H9 (cell line): ENCODE results near the gene MCAT. TPM values are rescaled to one million over a fixed set of nuclear protein-coding genes. Genes with fewer than 3 reads are reported as not detected.

Source experiments
- DNase-seq: peaks from one replicate; pipeline ENCODE4 v3.0.0-alpha.2; 2017
- H2AFZ ChIP-seq: one replicate; pipeline ENCODE4 v1.6.1; 2013; ENCODE audit warnings: mild to moderate bottlenecking, low read length, control low read depth, moderate library complexity
- H2AK5ac ChIP-seq: 2 replicates; pipeline ENCODE4 v1.6.1; 2013; ENCODE audit warnings: low read length, control low read depth, mixed read lengths; ENCODE audit not compliant: insufficient read length
- H2BK120ac ChIP-seq: one replicate; pipeline ENCODE4 v1.6.1; 2013; ENCODE audit warnings: low read depth, mild to moderate bottlenecking, low read length, control low read depth, inconsistent platforms; ENCODE audit not compliant: poor library complexity, severe bottlenecking
- H2BK12ac ChIP-seq: 2 replicates; pipeline ENCODE4 v1.6.1; 2013; ENCODE audit warnings: low read length, control low read depth, mixed read lengths, low read depth; ENCODE audit not compliant: insufficient read length
- H2BK15ac ChIP-seq: 2 replicates; pipeline ENCODE4 v1.6.1; 2013; ENCODE audit warnings: low read depth, low read length, control low read depth
- H2BK20ac ChIP-seq: one replicate; pipeline ENCODE4 v1.6.1; 2013; ENCODE audit warnings: low read depth, mild to moderate bottlenecking, low read length, control low read depth, inconsistent platforms; ENCODE audit not compliant: poor library complexity, severe bottlenecking
- H2BK5ac ChIP-seq: 2 replicates; pipeline ENCODE4 v1.6.1; 2013; ENCODE audit warnings: low read length, control low read depth, mixed read lengths; ENCODE audit not compliant: insufficient read length
- H3K14ac ChIP-seq: 2 replicates; pipeline ENCODE4 v1.6.1; 2013; ENCODE audit warnings: low read length, control low read depth; ENCODE audit not compliant: insufficient read depth
- H3K18ac ChIP-seq: 2 replicates; pipeline ENCODE4 v1.6.1; 2013; ENCODE audit warnings: low read depth, mild to moderate bottlenecking, mixed read lengths, low read length, control low read depth; ENCODE audit not compliant: insufficient read length
- H3K23ac ChIP-seq: 2 replicates; pipeline ENCODE4 v1.6.1; 2013; ENCODE audit warnings: low read length, control low read depth, mixed read lengths, low read depth; ENCODE audit not compliant: insufficient read length
- H3K23me2 ChIP-seq: 2 replicates; pipeline ENCODE4 v1.6.1; 2013; ENCODE audit warnings: low read depth, mild to moderate bottlenecking, mixed read lengths, low read length, control low read depth; ENCODE audit not compliant: insufficient read length, poor library complexity, severe bottlenecking
- H3K27ac ChIP-seq: 2 replicates; pipeline ENCODE4 v1.5.1; 2013; ENCODE audit warnings: low read length, control low read depth, mixed read lengths, low read depth; ENCODE audit not compliant: insufficient read length
- H3K27me3 ChIP-seq: 2 replicates; pipeline ENCODE4 v1.6.1; 2013; ENCODE audit warnings: low read length, control low read depth, inconsistent platforms; ENCODE audit not compliant: insufficient read depth
- H3K4ac ChIP-seq: 2 replicates; pipeline ENCODE4 v1.6.1; 2013; ENCODE audit warnings: low read depth, mild to moderate bottlenecking, control low read depth, inconsistent platforms, low read length, moderate library complexity
- H3K4me1 ChIP-seq: 2 replicates; pipeline ENCODE4 v1.6.1; 2013; ENCODE audit warnings: low read length, control low read depth, inconsistent platforms; ENCODE audit not compliant: insufficient read depth
- H3K4me2 ChIP-seq: 2 replicates; pipeline ENCODE4 v1.6.1; 2013; ENCODE audit warnings: low read length, control low read depth, mixed read lengths; ENCODE audit not compliant: insufficient read length, insufficient read depth
- H3K56ac ChIP-seq: 2 replicates; pipeline ENCODE4 v1.6.1; 2013; ENCODE audit warnings: low read depth, mild to moderate bottlenecking, mixed read lengths, low read length, control low read depth; ENCODE audit not compliant: insufficient read length
- H3K79me1 ChIP-seq: 2 replicates; pipeline ENCODE4 v1.6.1; 2013; ENCODE audit warnings: low read depth, mild to moderate bottlenecking, moderate library complexity, low read length, control low read depth, inconsistent platforms; ENCODE audit not compliant: insufficient read depth, poor library complexity, severe bottlenecking
- H3K79me2 ChIP-seq: 2 replicates; pipeline ENCODE4 v1.6.1; 2013; ENCODE audit warnings: low read length, control low read depth, inconsistent platforms; ENCODE audit not compliant: insufficient read depth
- H3K9ac ChIP-seq: 2 replicates; pipeline ENCODE4 v1.6.1; 2013; ENCODE audit warnings: low read length, control low read depth, mixed read lengths; ENCODE audit not compliant: insufficient read length; ENCODE audit errors: extremely low read depth
- H3K9me3 ChIP-seq: one replicate; pipeline ENCODE4 v1.6.1; 2013; ENCODE audit warnings: low read depth, low read length, inconsistent platforms; ENCODE audit not compliant: control insufficient read depth
- H3T11ph ChIP-seq: one replicate; pipeline ENCODE4 v1.6.1; 2013; ENCODE audit warnings: mild to moderate bottlenecking, low read length, control low read depth, inconsistent platforms
- H4K20me1 ChIP-seq: one replicate; pipeline ENCODE4 v1.6.1; 2013; ENCODE audit not compliant: control insufficient read depth, insufficient read length, insufficient read depth
- H4K5ac ChIP-seq: 2 replicates; pipeline ENCODE4 v1.6.1; 2013; ENCODE audit warnings: low read depth, mild to moderate bottlenecking, mixed read lengths, low read length, control low read depth; ENCODE audit not compliant: insufficient read length
- H4K8ac ChIP-seq: replicated peaks from 2 replicates; pipeline ENCODE4 v1.6.1; 2013; ENCODE audit warnings: low read length, control low read depth, mixed read lengths, low read depth; ENCODE audit not compliant: insufficient read length
- H4K91ac ChIP-seq: 2 replicates; pipeline ENCODE4 v1.6.1; 2013; ENCODE audit warnings: low read depth, mild to moderate bottlenecking, moderate library complexity, mixed read lengths, low read length, control low read depth; ENCODE audit not compliant: insufficient read length
- H3K27ac Mint-ChIP-seq, 3 experiments: 2 replicates in 2 of 3; 3 replicates in 1 of 3; pipeline ENCODE4 v1.8.0; 2020 to 2021; ENCODE audit warnings: mixed read lengths in 3 of 3, mild to moderate bottlenecking in 1 of 3, moderate library complexity in 1 of 3
- H3K27me3 Mint-ChIP-seq: 2 replicates; pipeline ENCODE4 v1.8.0; 2021; ENCODE audit warnings: low read depth, mild to moderate bottlenecking, moderate library complexity, mixed read lengths
- H3K36me3 Mint-ChIP-seq, 3 experiments: 2 replicates in 2 of 3; 3 replicates in 1 of 3; pipeline ENCODE4 v1.8.0; 2020 to 2021; ENCODE audit warnings: low read depth in 3 of 3, mixed read lengths in 3 of 3; ENCODE audit not compliant: insufficient read depth in 1 of 3
- H3K4me1 Mint-ChIP-seq, 2 experiments: 2 replicates each; pipeline ENCODE4 v1.8.0; 2020; ENCODE audit warnings: mixed read lengths in 2 of 2
- H3K4me3 Mint-ChIP-seq, 2 experiments: 2 replicates in 1 of 2; 3 replicates in 1 of 2; pipeline ENCODE4 v1.8.0; 2020 to 2021; ENCODE audit warnings: mild to moderate bottlenecking in 2 of 2, mixed read lengths in 2 of 2, moderate library complexity in 1 of 2
- H3K9me3 Mint-ChIP-seq, 2 experiments: 2 replicates in 1 of 2; 3 replicates in 1 of 2; pipeline ENCODE4 v1.8.0; 2020; ENCODE audit warnings: mild to moderate bottlenecking in 2 of 2, mixed read lengths in 2 of 2, moderate library complexity in 1 of 2
- CTCF ChIP-seq: fragments of 200-600 bp; sonication (generic); conservative IDR thresholded peaks from 3 replicates; pipeline ENCODE4 v1.8.0; 2021; ENCODE audit warnings: antibody characterized with exemption, mild to moderate bottlenecking
- WGBS: extraction: QIAGEN DNeasy Blood & Tissue Kit; methylation state at CpG from one replicate; pipeline ENCODE4 v1.1.7; 2013; ENCODE audit warnings: missing lambda C conversion rate, low lambda C conversion rate, mixed read lengths; ENCODE audit not compliant: insufficient read length; ENCODE audit errors: extremely low coverage; 5-methylcytosine and 5-hydroxymethylcytosine counted together
- total RNA-seq: library from RNA; stranded (reverse); gene quantifications from 2 replicates; pipeline ENCODE4 v1.2.1, GENCODE V29; 2021

Gene MCAT
- total RNA-seq, 1 experiment from 2014 or later = 20.3 TPM

- peak overlapping the region in 1 of 3 experiments; percentile 76; a peak in 1 of 7 replicates for H3K27ac Mint-ChIP-seq
- no peaks in the 10 kb centered on the region; a peak in 1 of 5 replicates for H3K9me3 Mint-ChIP-seq
- WGBS = no CpG with 5 or more reads among the region's 12 CpGs
- Histone ChIP-seq H2AFZ (no peak overlapping the region), H3K79me2 (peaks cover 7% of the 10 kb centered on the region), H2AK5ac (no peak overlapping the region), H3K18ac (no peak overlapping the region), H4K91ac (no peak overlapping the region), H3K23ac (no peak overlapping the region), H3K14ac (no peak overlapping the region), H2BK5ac (no peak overlapping the region), H4K20me1 (no peaks in the 10 kb centered on the region), H3K56ac (no peak overlapping the region), H3K4ac (no peak overlapping the region), H3K9me3 (no peaks in the 10 kb centered on the region), H3K79me1 (no peaks in the 10 kb centered on the region), H2BK120ac (no peak overlapping the region), H2BK20ac (no peak overlapping the region), H2BK12ac (no peak overlapping the region), H3K9ac (peak overlapping the region; percentile 48), H3K4me1 (peaks cover 8% of the 10 kb centered on the region; the same call in 1 of the 2 replicates), H3K4me2 (peak overlapping the region; percentile 65), H3K27me3 (no peaks in the 10 kb centered on the region), H3K23me2 (peaks cover 13% of the 10 kb centered on the region), H2BK15ac (no peak overlapping the region), H3K27ac (no peak overlapping the region), H4K5ac (no peak overlapping the region), H3T11ph (no peak overlapping the region), H4K8ac (no peak overlapping the region)
- peaks cover 2% of the 10 kb centered on the region; the same call in 1 of the 2 replicates for H3K27me3 Mint-ChIP-seq
- no peak for TF ChIP-seq CTCF
- no peak for DNase-seq
- H3K4me3 Mint-ChIP-seq = peak overlapping the region; percentile 78 to 83
- H3K36me3 Mint-ChIP-seq = peaks cover 11 to 24% (median 18%) of the 10 kb centered on the region in 3 experiments
- H3K4me1 Mint-ChIP-seq = peaks cover 21 to 25% of the 10 kb centered on the region in 2 experiments
Observed at GRCh38 chr22:43185860-43186261, 42.7 kb upstream of the MCAT start.
